GM12892 (cell line): ENCODE measurements around the gene MYO7B.

Experiments used
- POLR2A ChIP-seq: IDR thresholded peaks from 2 replicates; pipeline ENCODE4 v1.6.1; 2011; ENCODE audit warnings: low read depth, low read length, control low read depth
- POLR2AphosphoS5 ChIP-seq: IDR thresholded peaks from 2 replicates; pipeline ENCODE4 v1.6.1; 2011; ENCODE audit warnings: low read depth, low read length, control low read depth
- TAF1 ChIP-seq: IDR thresholded peaks from 2 replicates; pipeline ENCODE4 v1.6.1; 2011; ENCODE audit warnings: low read depth, mild to moderate bottlenecking, control low read depth, low read length, borderline replicate concordance

GRCh38 chr2:127649684-127650040 is 114.2 kb downstream of the MYO7B start:
- no peak for TF ChIP-seq TAF1
- no peak for TF ChIP-seq POLR2AphosphoS5
- TF ChIP-seq POLR2A = no peak
